ENCODE results near the gene CNTNAP2. TPM values are rescaled to one million over a fixed set of nuclear protein-coding genes. Genes with fewer than 3 reads are reported as not detected.

The CNTNAP2 gene
- total and polyA plus RNA-seq, 12 donors, result 0.07 to 0.77 (median 0.24) TPM

- H3K27me3 ChIP-seq, result no peaks in the 10 kb centered on the region
- H3K4me3 ChIP-seq, result no peak overlapping the region
- ATAC-seq (no peak), DNase-seq (no peak)
- no peak overlapping the region for H3K27ac ChIP-seq
- 64 to 69% methylated on average over 5 of the region's 5 CpGs for WGBS, 2 donors
- intact Hi-C loops (cut with DNase I), result loop anchor here in 1 of 10 donors (10.0 kb wide), 1 partner anchor 59 kb away; no protein-coding TSS in a partner anchor
- H3K4me1 ChIP-seq, result no peaks in the 10 kb centered on the region
- H3K9me3 ChIP-seq, result peaks cover 0 to 12% (median 0%) of the 10 kb centered on the region in 11 donors
- no peaks in the 10 kb centered on the region for H3K36me3 ChIP-seq
- no peak for TF ChIP-seq CTCF (IDR thresholded peaks at IDR 0.05)
Measured at GRCh38 chr7:146654048-146654447, 537.4 kb downstream of the CNTNAP2 start.

- ATAC-seq (no peak), DNase-seq (no peak)
- Histone ChIP-seq H3K4me3 (no peak overlapping the region), H3K9me3 (no peaks in the 10 kb centered on the region), H3K27ac (no peak overlapping the region), H3K27me3 (no peaks in the 10 kb centered on the region), H3K36me3 (no peaks in the 10 kb centered on the region), H3K4me1 (no peaks in the 10 kb centered on the region)
- TF ChIP-seq CTCF (IDR thresholded peaks at IDR 0.05), result no peak
- intact Hi-C loops (cut with DNase I), result loop anchor here in 1 of 10 donors (10.0 kb wide), 1 partner anchor 61 kb away; no protein-coding TSS in a partner anchor
- 59 to 60% methylated on average over 9 of the region's 9 CpGs for WGBS, 2 donors
Measured at GRCh38 chr7:146655928-146656797, 539.6 kb downstream of the CNTNAP2 start.

GRCh38 chr7:146656988-146657387, 540.4 kb downstream of the CNTNAP2 start:
- no peak for TF ChIP-seq CTCF (IDR thresholded peaks at IDR 0.05)
- no peak overlapping the region for H3K27ac ChIP-seq
- no peaks in the 10 kb centered on the region for H3K27me3 ChIP-seq
- no peaks in the 10 kb centered on the region for H3K36me3 ChIP-seq
- ATAC-seq (no peak), DNase-seq (no peak)
- H3K4me3 ChIP-seq, result no peak overlapping the region
- intact Hi-C loops (cut with DNase I), result loop anchor here in 1 of 10 donors (10.0 kb wide), 1 partner anchor 62 kb away; no protein-coding TSS in a partner anchor
- H3K4me1 ChIP-seq, result no peaks in the 10 kb centered on the region
- 90 to 98% methylated on average over 1 of the region's 1 CpG for WGBS, 2 donors
- H3K9me3 ChIP-seq, result no peaks in the 10 kb centered on the region

- ATAC-seq (no peak), DNase-seq (no peak)
- Histone ChIP-seq H3K4me1 (no peaks in the 10 kb centered on the region), H3K4me3 (no peak overlapping the region), H3K36me3 (no peaks in the 10 kb centered on the region), H3K27ac (no peak overlapping the region), H3K9me3 (no peaks in the 10 kb centered on the region), H3K27me3 (no peaks in the 10 kb centered on the region)
- intact Hi-C loops (cut with DNase I), result loop anchor here in 1 of 10 donors (10.0 kb wide), 1 partner anchor 64 kb away; no protein-coding TSS in a partner anchor
- no peak for TF ChIP-seq CTCF (IDR thresholded peaks at IDR 0.05)
- WGBS, 2 donors, result 68 to 88% methylated on average over 4 of the region's 4 CpGs
Measured at GRCh38 chr7:146658604-146659003, 542.0 kb downstream of the CNTNAP2 start.

Data from heart right ventricle (tissue), 16 donors.